K562 (cell line): ENCODE data around the gene TREH. TPM values are rescaled to one million over a fixed set of nuclear protein-coding genes. Genes with fewer than 3 reads are reported as not detected.
A peak's percentile ranks its signal among the peaks of the same experiment; 100 is the strongest.

Experiments
- CHD2 ChIP-seq: IDR thresholded peaks from 2 replicates; pipeline ENCODE4 v1.6.1; 2011; ENCODE audit warnings: low read depth, low read length
- CREM ChIP-seq: IDR thresholded peaks from 2 replicates; pipeline ENCODE4 v1.6.1; 2014; ENCODE audit warnings: antibody characterized with exemption, low read depth
- E2F4 ChIP-seq: sonication (generic); formaldehyde crosslinking; IDR thresholded peaks from 2 replicates; pipeline ENCODE4 v1.8.0; 2022; ENCODE audit warnings: mild to moderate bottlenecking, low read depth, missing genetic modification reagents
- ELF1 ChIP-seq: fragments of 200-800 bp; sonication (Bioruptor generic); IDR thresholded peaks from 2 replicates; pipeline ENCODE4 v1.6.1; 2016; ENCODE audit warnings: missing genetic modification characterization, missing compliant biosample characterization
- ELK3 ChIP-seq: fragments of 450-650 bp; formaldehyde crosslinking; IDR thresholded peaks from 2 replicates; pipeline ENCODE4 v1.4.0; 2020; ENCODE audit warnings: mild to moderate bottlenecking
- EZH2 ChIP-seq: IDR thresholded peaks from 2 replicates; pipeline ENCODE4 v1.6.1; 2012; ENCODE audit warnings: low read depth, mild to moderate bottlenecking, inconsistent platforms, low read length, borderline replicate concordance
- HOMEZ ChIP-seq: fragments of 250-450 bp; sonication (Bioruptor Pico); IDR thresholded peaks from 2 replicates; pipeline ENCODE4 v1.4.0; 2020; ENCODE audit warnings: mild to moderate bottlenecking, moderate library complexity
- KLF6 ChIP-seq: fragments of 250-450 bp; sonication (Bioruptor Pico); IDR thresholded peaks from 2 replicates; pipeline ENCODE4 v1.4.0; 2020; ENCODE audit warnings: mild to moderate bottlenecking, moderate library complexity, borderline replicate concordance
- MNT ChIP-seq, 2 experiments: fragments of 450-650 bp; conservative IDR thresholded peaks; 2 replicates each; pipeline ENCODE4 v1.6.1; 2017; ENCODE audit warnings: mild to moderate bottlenecking in 2 of 2, moderate library complexity in 2 of 2
- MTA1 ChIP-seq: fragments of 450-650 bp; IDR thresholded peaks from 2 replicates; pipeline ENCODE4 v1.6.1; 2017; ENCODE audit warnings: borderline replicate concordance
- MTA3 ChIP-seq: fragments of 450-650 bp; formaldehyde crosslinking; IDR thresholded peaks from 2 replicates; pipeline ENCODE4 v1.6.1; 2017; ENCODE audit warnings: mild to moderate bottlenecking, borderline replicate concordance
- NFE2L1 ChIP-seq: fragments of 450-650 bp; IDR thresholded peaks from 2 replicates; pipeline ENCODE4 v1.6.1; 2016; ENCODE audit warnings: missing genetic modification characterization, low read depth, mild to moderate bottlenecking, missing compliant biosample characterization, moderate library complexity, borderline replicate concordance
- NR4A1 ChIP-seq, 2 experiments: fragments of 250-450 bp in 1 of 2; fragments of 450-650 bp in 1 of 2; sonication (Bioruptor Pico) in 1 of 2; IDR thresholded peaks; 2 replicates each; pipeline versions ENCODE4 v1.4.0 to v1.6.1; 2016 to 2020; ENCODE audit warnings: mild to moderate bottlenecking in 2 of 2, missing compliant biosample characterization in 1 of 2, missing genetic modification characterization in 1 of 2, moderate library complexity in 1 of 2
- RAD21 ChIP-seq, 2 experiments: fragments of 250-450 bp in 1 of 2; fragments of 450-650 bp in 1 of 2; sonication (Bioruptor Pico) in 1 of 2; formaldehyde crosslinking in 1 of 2; IDR thresholded peaks in 1 of 2; conservative IDR thresholded peaks in 1 of 2; 2 replicates each; pipeline versions ENCODE4 v1.4.0 to v1.8.0; 2020 to 2022; ENCODE audit warnings: mild to moderate bottlenecking in 2 of 2, moderate library complexity in 1 of 2
- SP1 ChIP-seq: sonication (generic); formaldehyde crosslinking; IDR thresholded peaks from 2 replicates; pipeline ENCODE4 v1.8.1; 2022; ENCODE audit warnings: mild to moderate bottlenecking, missing genetic modification reagents
- TARDBP ChIP-seq: fragments of 450-650 bp; IDR thresholded peaks from 2 replicates; pipeline ENCODE4 v1.6.1; 2016
- USF1 ChIP-seq: sonication (generic); formaldehyde crosslinking; IDR thresholded peaks from 2 replicates; pipeline ENCODE4 v1.9.0; 2022; ENCODE audit warnings: mild to moderate bottlenecking, missing genetic modification reagents
- XRCC5 ChIP-seq: fragments of 200-400 bp; formaldehyde crosslinking; IDR thresholded peaks from 2 replicates; pipeline ENCODE4 v1.6.1; 2017; ENCODE audit warnings: low read depth, mild to moderate bottlenecking, low read length
- ZBTB7A ChIP-seq: IDR thresholded peaks from 2 replicates; pipeline ENCODE4 v1.6.1; 2011; ENCODE audit warnings: low read depth, mild to moderate bottlenecking, low read length, moderate library complexity, borderline replicate concordance; ENCODE audit not compliant: control insufficient read depth
- ZFP1 ChIP-seq: fragments of 450-650 bp; formaldehyde crosslinking; IDR thresholded peaks from 2 replicates; pipeline ENCODE4 v1.4.0; 2020; ENCODE audit warnings: mild to moderate bottlenecking, mixed read lengths
- ZNF253 ChIP-seq: fragments of 250-450 bp; sonication (Bioruptor Pico); conservative IDR thresholded peaks from 2 replicates; pipeline ENCODE4 v1.6.1; 2021; ENCODE audit warnings: mild to moderate bottlenecking
- ZNF583 ChIP-seq: fragments of 250-450 bp; sonication (Bioruptor Pico); IDR thresholded peaks from 2 replicates; pipeline ENCODE4 v1.4.0; 2020
- polyA plus RNA-seq, 8 experiments: library from polyadenylated mRNA; depleted of rRNA in 4 of 8; stranded (reverse) in 5 of 8; unstranded in 3 of 8; fragments of >200 nt; fragmentation: Nextera tagmentation in 2 of 8; fragmentation: Illumina TruSeq in 1 of 8; extraction: Ambion mirVana in 2 of 8; extraction: Trizol in 1 of 8; gene quantifications; 2 replicates each; pipeline versions ENCODE4 v1.2.1 to v1.2.3, GENCODE V29; 2011 to 2014; ENCODE audit warnings: inconsistent platforms in 1 of 8, missing spikeins in 1 of 8
- total RNA-seq, 7 experiments: library from RNA; depleted of rRNA in 6 of 7; stranded (reverse); fragments of >200 nt in 6 of 7; fragmentation: Illumina TruSeq in 2 of 7; extraction: Trizol in 2 of 7; gene quantifications; 2 replicates each; pipeline versions ENCODE4 v1.2.1 to v1.2.3, GENCODE V29; 2011 to 2021; ENCODE audit warnings: low replicate concordance in 1 of 7

The TREH gene
- total and polyA plus RNA-seq, 9 of the 15 experiments (the other 6 are each of a cell fraction or from before 2014, with no cell fraction given) = 0.09 to 0.20 (median 0.11) TPM; not detected in 6

GRCh38 chr11:118659314-118659952 is 20.0 kb downstream of the TREH start (continued):
- TF ChIP-seq MTA3 = peak; percentile 49; the same call in 1 of the 2 replicates
- TF ChIP-seq TARDBP = peak; percentile 36; the same call in 1 of the 2 replicates
- no peak for TF ChIP-seq ZNF583 (CRISPR knock-in tag)
- 0 out of 2 replicates have a peak, but pooled peaks have one; percentile 37 for TF ChIP-seq ELF1 (tag)
- no peak for TF ChIP-seq USF1
- no peak for TF ChIP-seq NFE2L1 (tag)
- no peak for TF ChIP-seq CREM
- no peak for TF ChIP-seq ELK3 (CRISPR knock-in tag)
- TF ChIP-seq HOMEZ (CRISPR knock-in tag) = no peak
- TF ChIP-seq SP1 (CRISPR knock-in tag) = peak; percentile 83
- no peak for TF ChIP-seq EZH2
- TF ChIP-seq RAD21 (CRISPR knock-in tag; conservative IDR thresholded peaks at IDR 0.05 in 1 of 2, IDR thresholded peaks at IDR 0.05 in 1 of 2) = peak; percentile 86 to 94
- TF ChIP-seq MNT (conservative IDR thresholded peaks at IDR 0.05) = no peak
- 0 out of 2 replicates have a peak, but pooled peaks have one; percentile 63 for TF ChIP-seq XRCC5
- no peak for TF ChIP-seq NR4A1 (CRISPR knock-in tag; IDR thresholded peaks at IDR 0.05)
- TF ChIP-seq NR4A1 (tag; IDR thresholded peaks at IDR 0.05) = no peak
- TF ChIP-seq KLF6 (CRISPR knock-in tag) = no peak
- peak; percentile 71; the same call in 1 of the 2 replicates for TF ChIP-seq ZBTB7A
- TF ChIP-seq ZFP1 (CRISPR knock-in tag) = no peak
- no peak for TF ChIP-seq CHD2
- no peak for TF ChIP-seq ZNF253
- 0 out of 2 replicates have a peak, but pooled peaks have one; percentile 22 for TF ChIP-seq MTA1
- no peak for TF ChIP-seq E2F4 (CRISPR knock-in tag)
